Tibial artery (tissue), 4 donors: ENCODE measurements around the gene ZFPL1.

Source experiments
- DNase-seq, 2 donors: peaks; one replicate each; pipeline ENCODE4 v3.0.0-alpha.2; 2019
- H3K27ac ChIP-seq, 2 donors: fragments of 200-600 bp; sonication (generic) in 1 of 2; 1 replicate in 1 of 2; 2 replicates in 1 of 2; pipeline ENCODE4 v1.5.1; 2018 to 2019; ENCODE audit warnings: mild to moderate bottlenecking in 1 of 2
- H3K27me3 ChIP-seq, 2 donors: fragments of 200-600 bp; sonication (generic) in 1 of 2; one replicate each; pipeline versions ENCODE4 v1.5.1 to v1.6.0; 2016 to 2019
- H3K36me3 ChIP-seq, 3 donors: fragments of 200-600 bp; sonication (generic) in 2 of 3; one replicate each; pipeline ENCODE4 v1.5.1; 2016 to 2019; ENCODE audit warnings: mild to moderate bottlenecking in 2 of 3
- H3K4me1 ChIP-seq, 4 donors: fragments of 200-600 bp; sonication (generic) in 2 of 4; 1 replicate in 3 of 4; 2 replicates in 1 of 4; pipeline ENCODE4 v1.5.1; 2016 to 2019
- H3K4me3 ChIP-seq, 2 donors: fragments of 200-600 bp; sonication (generic) in 1 of 2; 1 replicate in 1 of 2; 2 replicates in 1 of 2; pipeline ENCODE4 v1.5.1; 2018 to 2019; ENCODE audit warnings: mild to moderate bottlenecking in 2 of 2
- H3K9me3 ChIP-seq, 3 donors: fragments of 200-600 bp; sonication (generic) in 1 of 3; one replicate each; pipeline ENCODE4 v1.5.1; 2016 to 2019
- CTCF ChIP-seq, 2 experiments: fragments of 200-600 bp in 1 of 2; fragments of 450-650 bp in 1 of 2; IDR thresholded peaks; one replicate each; pipeline ENCODE4 v1.5.1; 2017 to 2019; ENCODE audit warnings: antibody characterized with exemption in 2 of 2, mild to moderate bottlenecking in 1 of 2, moderate library complexity in 1 of 2
- intact Hi-C: fragments of 100-400 bp; cut with DNase I; formaldehyde crosslinking; loops from one replicate; pipeline ENCODE4 v1.15.0; 2023; ENCODE audit warnings: low total_unique reads

ZFPL1 gene

GRCh38 chr11:65133724-65134123, 49.7 kb downstream of the ZFPL1 start:
- Histone ChIP-seq H3K4me3 (peak overlapping the region; percentile 76 to 92), H3K27me3 (no peaks in the 10 kb centered on the region), H3K36me3 (peaks cover 30 to 45% (median 42%) of the 10 kb centered on the region in 3 donors), H3K27ac (peak overlapping the region; percentile 96), H3K9me3 (no peaks in the 10 kb centered on the region), H3K4me1 (peaks cover 5 to 30% (median 28%) of the 10 kb centered on the region in 4 donors)
- intact Hi-C loops: no loop called here
- no peak for TF ChIP-seq CTCF (IDR thresholded peaks at IDR 0.05)
- DNase-seq: peak; percentile 75

DNA sequence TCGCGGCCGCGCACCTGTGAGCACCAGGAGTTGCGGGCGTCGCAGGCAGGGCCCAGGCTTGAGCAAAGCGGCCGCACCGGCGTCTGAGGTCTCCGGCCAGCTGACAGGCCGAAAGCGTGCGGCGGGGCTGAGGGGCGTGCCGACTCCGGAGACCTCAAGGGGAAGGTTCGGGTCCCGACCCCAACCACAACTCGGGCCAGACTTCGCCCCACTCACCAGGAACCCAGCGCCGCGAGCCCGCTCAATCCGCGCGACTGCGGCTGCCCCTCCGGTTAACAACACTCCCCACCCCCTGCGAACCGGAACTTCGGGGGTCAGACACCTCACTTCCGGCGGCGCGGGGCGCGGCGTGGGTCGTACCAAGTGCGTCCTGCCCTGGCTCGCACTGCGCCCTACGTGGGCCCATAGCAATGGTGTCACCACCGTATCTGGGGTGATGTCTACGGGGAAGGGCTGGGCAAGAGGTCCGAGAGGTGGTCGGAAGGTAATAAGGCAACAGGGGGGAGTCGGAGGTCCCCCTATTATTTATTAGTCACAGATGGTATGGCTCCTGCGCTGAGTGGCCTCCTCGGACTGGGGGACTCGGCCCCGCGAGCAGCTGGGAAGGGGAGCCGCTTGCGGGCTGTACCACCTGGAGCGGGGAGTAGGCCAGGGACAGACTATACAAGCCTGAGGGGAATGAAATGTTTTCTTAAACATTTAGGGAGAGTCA, 50.4 kb downstream of the ZFPL1 start, which contains the start of gene SYVN1:
Gene SYVN1, minus strand, starts transcription at position 280 of the 712 bp plus-strand sequence. CDS start 918 bp downstream, outside the sequence.
- peaks cover 5 to 30% (median 28%) of the 10 kb centered on the region in 4 donors for H3K4me1 ChIP-seq
- no peaks in the 10 kb centered on the region for H3K9me3 ChIP-seq
- H3K27ac ChIP-seq: peak within 1 kb of the TSS; percentile 96
- peaks cover 23 to 39% (median 35%) of the 10 kb centered on the region in 3 donors for H3K36me3 ChIP-seq
- no peak for TF ChIP-seq CTCF (IDR thresholded peaks at IDR 0.05)
- peak; percentile 90 to 95 for DNase-seq
- H3K27me3 ChIP-seq: no peaks in the 10 kb centered on the region
- intact Hi-C loops: no loop called here
- peak within 1 kb of the TSS; percentile 76 to 92 for H3K4me3 ChIP-seq

GRCh38 chr11:65134952-65135632, 51.1 kb downstream of the ZFPL1 start:
- Histone ChIP-seq H3K36me3 (peaks cover 16 to 32% (median 28%) of the 10 kb centered on the region in 3 donors), H3K4me1 (peaks cover 5 to 30% (median 28%) of the 10 kb centered on the region in 4 donors), H3K27ac (peak overlapping the region; percentile 96), H3K4me3 (peak overlapping the region; percentile 76 to 92), H3K27me3 (no peaks in the 10 kb centered on the region), H3K9me3 (no peaks in the 10 kb centered on the region)
- peak in 1 of 2 experiments; percentile 16 for TF ChIP-seq CTCF (IDR thresholded peaks at IDR 0.05)
- peak; percentile 89 to 96 for DNase-seq
- intact Hi-C loops: no loop called here

- H3K27me3 ChIP-seq: no peaks in the 10 kb centered on the region
- peaks cover 10 to 26% (median 22%) of the 10 kb centered on the region in 3 donors for H3K36me3 ChIP-seq
- no peak for TF ChIP-seq CTCF (IDR thresholded peaks at IDR 0.05)
- peak in 1 of 2 donors; percentile 37 for DNase-seq
- no peaks in the 10 kb centered on the region for H3K9me3 ChIP-seq
- H3K27ac ChIP-seq: peak overlapping the region; percentile 96
- peak overlapping the region; percentile 76 to 92 for H3K4me3 ChIP-seq
- intact Hi-C loops: no loop called here
- H3K4me1 ChIP-seq: peaks cover 5 to 30% (median 28%) of the 10 kb centered on the region in 4 donors
Observed at GRCh38 chr11:65135633-65136145, 51.7 kb downstream of the ZFPL1 start.

GRCh38 chr11:65136515-65137096, 52.6 kb downstream of the ZFPL1 start:
- no peak for TF ChIP-seq CTCF (IDR thresholded peaks at IDR 0.05)
- Histone ChIP-seq H3K9me3 (no peaks in the 10 kb centered on the region), H3K4me3 (no peak overlapping the region), H3K27ac (no peak overlapping the region), H3K36me3 (peaks cover under 1 to 17% (median 13%) of the 10 kb centered on the region in 3 donors), H3K27me3 (no peaks in the 10 kb centered on the region), H3K4me1 (peaks cover 5 to 30% (median 28%) of the 10 kb centered on the region in 4 donors)
- intact Hi-C loops: no loop called here
- DNase-seq: peak in 1 of 2 donors; percentile 29
